ENCODE measurements around the gene HMCN2. TPM values are rescaled to one million over a fixed set of nuclear protein-coding genes. Genes with fewer than 3 reads are reported as not detected.

Gene HMCN2
- total RNA-seq, 2 donors from 2014 or later = 20.1 to 30.6 TPM

- H3K36me3 ChIP-seq = no peaks in the 10 kb centered on the region
- intact Hi-C loops (cut with DNase I) = no loop called here
- H3K27ac ChIP-seq = no peak overlapping the region
- H3K4me3 ChIP-seq = no peak overlapping the region
- DNase-seq = no peak
- TF ChIP-seq CTCF (IDR thresholded peaks at IDR 0.05) = no peak
- no peaks in the 10 kb centered on the region for H3K9me3 ChIP-seq
- no peak overlapping the region for H3K9ac ChIP-seq (ENCODE audit: low read depth in 2 of 2, low read length in 2 of 2)
- peaks cover 9% of the 10 kb centered on the region for H3K4me1 ChIP-seq
- no peaks in the 10 kb centered on the region for H3K27me3 ChIP-seq
These were observed 162.6 kb downstream of the HMCN2 start for GRCh38 chr9:130428086-130428665.

GRCh38 chr9:130429381-130429780 is 163.8 kb downstream of the HMCN2 start:
- no peak for TF ChIP-seq CTCF (IDR thresholded peaks at IDR 0.05)
- no peak for DNase-seq
- Histone ChIP-seq H3K27ac (no peak overlapping the region), H3K27me3 (no peaks in the 10 kb centered on the region), H3K9me3 (no peaks in the 10 kb centered on the region), H3K36me3 (no peaks in the 10 kb centered on the region), H3K9ac (ENCODE audit: low read depth in 2 of 2, low read length in 2 of 2) (no peak overlapping the region), H3K4me3 (no peak overlapping the region), H3K4me1 (peaks cover 12% of the 10 kb centered on the region)
- intact Hi-C loops (cut with DNase I) = no loop called here

GRCh38 chr9:130429831-130430230 is 164.3 kb downstream of the HMCN2 start:
- Histone ChIP-seq H3K9ac (ENCODE audit: low read depth in 2 of 2, low read length in 2 of 2) (no peak overlapping the region), H3K27ac (no peak overlapping the region), H3K36me3 (no peaks in the 10 kb centered on the region), H3K4me3 (no peak overlapping the region), H3K4me1 (peaks cover 12% of the 10 kb centered on the region), H3K9me3 (no peaks in the 10 kb centered on the region), H3K27me3 (no peaks in the 10 kb centered on the region)
- intact Hi-C loops (cut with DNase I) = no loop called here
- DNase-seq = no peak
- no peak for TF ChIP-seq CTCF (IDR thresholded peaks at IDR 0.05)

GRCh38 chr9:130430232-130430631 is 164.7 kb downstream of the HMCN2 start:
- no peak overlapping the region for H3K4me3 ChIP-seq
- H3K27ac ChIP-seq = no peak overlapping the region
- no peak for DNase-seq
- no peaks in the 10 kb centered on the region for H3K36me3 ChIP-seq
- intact Hi-C loops (cut with DNase I) = no loop called here
- H3K9me3 ChIP-seq = no peaks in the 10 kb centered on the region
- no peaks in the 10 kb centered on the region for H3K27me3 ChIP-seq
- TF ChIP-seq CTCF (IDR thresholded peaks at IDR 0.05) = no peak
- H3K4me1 ChIP-seq = peaks cover 12% of the 10 kb centered on the region
- H3K9ac ChIP-seq (ENCODE audit: low read depth in 2 of 2, low read length in 2 of 2) = no peak overlapping the region

GRCh38 chr9:130430734-130431535 is 165.4 kb downstream of the HMCN2 start:
- Histone ChIP-seq H3K4me1 (peaks cover 12% of the 10 kb centered on the region), H3K36me3 (no peaks in the 10 kb centered on the region), H3K9me3 (no peaks in the 10 kb centered on the region), H3K4me3 (no peak overlapping the region), H3K27me3 (no peaks in the 10 kb centered on the region), H3K27ac (no peak overlapping the region), H3K9ac (ENCODE audit: low read depth in 2 of 2, low read length in 2 of 2) (no peak overlapping the region)
- TF ChIP-seq CTCF (IDR thresholded peaks at IDR 0.05) = no peak
- intact Hi-C loops (cut with DNase I) = no loop called here
- no peak for DNase-seq
